NCI-H748 treated with DMSO at 0.1 percent for 48 hours (cell line): ENCODE results near the gene GTF3A.
"Not testable (repeated sequence)": the region's sequence is repeated elsewhere in the genome, so short reads cannot be mapped to it uniquely, and the experiment has no call there.

ENCODE experiments used
- DNase-seq: peaks from one replicate; lab custom pipeline; 2025; lab: John Stamatoyannopoulos, UW

Gene GTF3A

DNA sequence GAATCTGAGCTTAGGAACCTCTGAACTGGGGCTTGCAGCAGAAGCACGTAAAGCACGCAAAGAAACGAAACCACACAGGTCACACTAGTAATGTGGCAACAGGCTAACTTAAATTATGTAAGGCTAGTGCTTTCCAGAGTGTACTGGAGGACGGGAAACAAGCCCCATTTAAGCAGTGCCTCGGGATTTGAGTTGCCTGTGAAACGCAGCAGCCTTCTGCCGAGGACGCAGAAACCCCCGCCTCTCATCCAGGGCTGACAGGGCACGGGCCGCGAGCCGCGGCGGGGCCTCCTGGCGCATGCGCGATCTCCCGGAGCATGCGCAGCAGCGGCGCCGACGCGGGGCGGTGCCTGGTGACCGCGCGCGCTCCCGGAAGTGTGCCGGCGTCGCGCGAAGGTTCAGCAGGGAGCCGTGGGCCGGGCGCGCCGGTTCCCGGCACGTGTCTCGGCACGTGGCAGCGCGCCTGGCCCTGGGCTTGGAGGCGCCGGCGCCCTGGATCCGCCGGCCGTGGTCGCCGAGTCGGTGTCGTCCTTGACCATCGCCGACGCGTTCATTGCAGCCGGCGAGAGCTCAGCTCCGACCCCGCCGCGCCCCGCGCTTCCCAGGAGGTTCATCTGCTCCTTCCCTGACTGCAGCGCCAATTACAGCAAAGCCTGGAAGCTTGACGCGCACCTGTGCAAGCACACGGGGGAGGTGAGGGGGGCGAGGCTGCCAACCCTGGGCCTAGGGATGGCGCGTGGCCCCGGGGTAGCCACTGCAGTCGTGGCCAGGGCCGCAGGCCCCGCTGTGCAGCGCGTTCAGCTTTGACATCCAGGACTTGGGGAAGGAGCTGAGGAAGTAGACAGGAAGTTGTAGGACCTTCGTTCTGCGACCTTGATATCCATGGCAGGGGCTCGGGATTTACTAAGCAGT, at the start of gene GTF3A:
GTF3A (plus strand) TSS at position 374 of the 912 bp plus-strand sequence.
- DNase-seq, result peak; percentile 93

DNA sequence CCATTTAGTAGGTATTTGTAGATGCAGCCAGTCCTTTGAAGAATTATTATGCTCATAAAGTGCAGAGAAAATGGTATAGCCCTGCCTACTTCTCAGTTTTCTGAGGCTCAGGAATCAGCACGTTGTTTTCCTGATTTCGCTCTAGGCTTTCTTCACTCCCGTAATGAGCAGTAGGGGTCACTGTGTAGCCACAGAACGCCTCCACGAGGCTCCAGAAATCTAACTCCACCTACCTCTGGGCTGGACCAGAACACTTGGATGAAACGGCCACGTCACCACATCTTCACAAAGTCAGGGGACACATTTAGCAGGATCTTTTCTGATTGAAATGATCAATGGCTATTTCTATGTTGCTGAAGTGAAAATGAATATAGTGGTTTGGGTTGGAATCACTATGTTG, 49.8 kb upstream of the GTF3A start:
- DNase-seq, result peak; percentile 87

- DNase-seq, result peak; percentile 74
Observed at GRCh38 chr13:27375686-27376326, 48.6 kb upstream of the GTF3A start.

DNA sequence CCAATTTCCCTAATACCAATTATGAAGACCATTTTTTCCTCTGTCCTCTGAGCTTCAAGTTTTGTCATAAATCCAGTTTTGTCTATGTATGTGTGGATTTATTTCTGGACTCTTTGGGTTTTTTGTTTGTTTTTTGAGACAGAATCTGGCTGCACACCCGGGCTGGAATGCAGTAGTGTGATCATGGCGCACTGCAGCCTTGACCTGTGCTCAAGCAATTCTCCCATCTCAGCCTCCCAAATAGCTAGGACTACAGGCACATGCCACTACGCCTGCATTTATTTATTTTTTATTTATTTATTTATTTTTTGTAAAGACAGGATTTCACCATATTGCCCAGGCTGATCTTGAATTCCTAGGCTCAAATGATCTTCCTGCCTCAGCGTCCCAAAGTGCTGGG, 45.3 kb upstream of the GTF3A start:
- no peak for DNase-seq

DNA sequence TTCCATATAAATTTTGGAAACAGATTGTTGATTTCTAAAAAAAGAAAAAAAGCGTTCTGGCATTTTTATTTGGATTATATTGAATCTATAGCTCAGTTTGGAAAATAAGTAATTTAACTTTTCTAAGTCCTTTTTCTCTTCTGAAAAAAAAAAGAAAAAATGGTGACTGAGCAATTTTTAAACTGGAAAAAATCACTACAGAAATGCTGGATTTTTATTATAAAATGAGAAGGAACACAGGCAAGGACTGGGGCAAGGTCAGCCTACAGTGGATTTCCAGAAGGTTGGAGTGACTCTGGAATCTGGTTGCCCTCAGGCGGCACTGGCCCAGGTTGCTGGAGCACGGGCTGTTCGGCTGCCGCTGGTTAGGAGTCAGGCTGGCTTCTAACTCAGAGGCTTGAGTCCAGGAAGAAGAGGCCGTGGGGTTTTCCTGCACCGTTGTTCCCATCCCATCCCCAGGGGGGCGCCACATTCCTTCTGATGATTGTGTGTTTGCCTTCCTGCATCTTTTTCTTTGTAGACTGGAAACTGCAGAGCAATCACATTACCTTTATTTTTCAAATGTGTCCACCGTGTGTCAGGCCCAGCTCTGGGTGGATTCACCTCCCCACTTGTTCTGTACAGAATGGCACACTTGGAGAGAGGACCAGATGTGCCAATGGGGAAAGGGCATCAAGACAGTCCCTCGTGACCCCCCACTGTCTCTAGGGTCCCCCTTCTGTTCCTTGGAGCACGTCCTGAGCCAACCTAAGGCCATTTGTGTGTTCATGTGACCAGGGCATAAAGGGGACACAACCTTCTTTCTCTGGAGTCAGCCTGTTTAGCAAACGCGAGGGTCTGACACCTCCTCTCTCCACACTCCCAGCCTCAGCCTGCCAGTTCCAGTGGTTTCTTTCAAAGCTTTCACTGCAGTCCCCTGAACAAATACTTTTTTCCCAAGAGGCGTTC, 44.5 kb upstream of the GTF3A start:
- peak; percentile 97 for DNase-seq

DNA sequence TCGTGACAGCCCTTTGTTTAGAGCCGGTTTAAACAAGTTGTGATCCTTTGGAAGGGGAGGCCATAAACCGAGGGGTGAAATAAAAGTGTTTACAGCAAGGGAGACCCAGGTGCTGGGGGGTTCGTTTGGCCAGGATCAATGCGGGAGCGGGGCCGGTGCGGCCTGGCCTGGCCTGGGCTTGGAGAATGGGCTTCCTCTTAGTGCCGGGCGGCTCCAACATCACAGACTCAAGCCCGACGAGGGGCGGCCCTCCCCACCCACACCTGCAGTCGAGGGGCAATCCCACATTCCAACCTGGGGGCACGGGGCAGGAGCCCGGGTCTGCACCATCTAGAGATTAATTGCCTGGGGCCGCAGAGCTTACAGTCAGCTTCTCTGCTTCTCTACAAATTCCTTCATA, 42.8 kb upstream of the GTF3A start:
- DNase-seq, result no peak

DNA sequence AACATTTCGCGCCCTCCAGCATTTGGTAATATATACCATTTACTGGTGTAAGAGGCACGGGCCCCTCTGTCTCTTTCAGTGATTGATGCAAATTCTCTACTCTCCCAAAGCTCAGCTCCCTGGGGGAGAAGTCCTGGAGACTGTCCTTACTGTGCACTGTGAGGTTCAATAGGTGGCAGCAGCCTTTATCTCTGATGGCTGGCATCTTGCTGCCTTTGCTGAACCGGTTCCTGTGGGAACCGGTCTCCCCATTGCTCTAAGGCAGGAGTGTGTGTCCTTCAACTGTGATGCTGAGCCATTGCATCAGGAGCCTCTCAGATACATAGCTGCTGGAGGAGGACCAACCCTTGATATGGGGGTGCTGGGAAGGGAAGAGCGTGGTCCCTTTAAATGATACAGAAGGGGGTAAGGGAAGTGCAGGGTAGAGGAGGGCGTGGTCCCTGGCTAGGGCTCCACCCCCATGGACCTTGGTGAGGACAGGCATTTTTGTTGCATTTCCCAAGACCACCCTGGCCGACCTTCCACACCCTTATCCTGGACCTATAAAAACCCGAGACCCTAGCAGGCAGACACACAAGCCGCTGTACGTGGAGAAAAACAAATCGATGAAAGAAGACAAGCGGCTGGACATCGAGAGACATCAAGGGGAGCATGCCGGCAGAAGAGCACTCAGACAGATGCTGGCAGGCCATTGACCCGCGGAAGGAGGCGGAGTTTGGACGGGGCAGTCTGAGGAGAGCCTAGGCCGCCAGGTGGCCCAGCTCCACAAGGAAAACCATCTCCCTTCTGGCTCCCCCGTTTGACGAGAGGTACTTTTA, 41.1 kb upstream of the GTF3A start:
- DNase-seq, result no peak

DNA sequence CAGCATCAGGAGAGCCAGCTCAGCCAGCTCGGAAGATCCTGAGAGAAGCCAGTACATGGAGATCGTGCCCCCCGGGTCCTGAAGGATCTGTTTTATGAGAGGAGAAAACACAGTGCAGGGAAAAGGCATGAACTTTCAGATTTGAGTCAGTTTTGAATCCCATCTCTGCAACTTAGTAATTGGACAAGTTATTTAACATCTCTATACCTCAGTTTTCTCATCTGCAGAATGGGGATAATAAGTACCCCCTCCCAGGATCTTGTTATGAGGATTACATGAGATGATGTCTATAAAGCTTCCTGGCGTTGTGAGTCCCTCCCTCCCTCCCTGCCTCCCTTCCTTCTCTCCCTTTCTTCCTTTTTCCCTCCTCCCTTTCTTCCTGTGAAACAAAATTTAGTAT, 40.1 kb upstream of the GTF3A start:
- no peak for DNase-seq

DNA sequence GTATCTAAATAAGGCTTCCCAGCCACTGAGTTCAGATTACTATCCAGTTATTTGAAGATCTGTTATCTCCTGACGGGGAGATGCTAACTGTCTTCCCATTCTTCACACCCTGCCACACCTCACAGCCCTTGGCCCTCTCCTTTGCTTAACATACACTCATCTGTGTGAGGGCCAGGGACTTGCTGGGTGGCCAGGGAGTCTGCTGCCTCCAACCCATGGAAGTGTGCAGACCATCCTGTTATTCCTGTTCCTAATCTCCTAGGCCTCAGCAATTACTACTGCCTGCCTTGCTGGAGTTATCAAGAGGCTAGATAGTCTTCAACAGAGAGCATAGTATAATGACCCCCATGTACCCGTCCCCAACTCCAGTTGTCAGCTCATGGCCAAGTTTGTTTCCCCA, 36.2 kb upstream of the GTF3A start:
- DNase-seq, result no peak

DNA sequence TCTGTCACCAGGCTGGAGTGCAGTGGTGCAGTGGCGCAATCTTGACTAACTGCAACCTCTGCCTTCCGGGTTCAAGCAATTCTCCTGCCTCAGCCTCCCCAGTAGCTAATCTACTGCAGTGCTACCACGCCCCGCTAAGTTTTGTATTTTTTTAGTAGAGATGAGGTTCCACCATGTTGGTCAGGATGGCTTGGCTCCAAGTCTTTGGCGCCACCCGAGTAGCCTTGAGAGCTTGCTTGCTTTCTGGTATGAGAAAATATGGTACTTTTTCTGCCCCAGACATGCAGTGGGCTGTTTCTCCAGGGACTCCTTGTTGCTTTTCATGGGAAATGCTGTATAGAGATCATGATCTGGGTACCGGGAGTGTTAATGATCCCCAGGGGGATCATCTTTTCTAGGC, 34.5 kb upstream of the GTF3A start:
- DNase-seq, result no peak

GRCh38 chr13:27391471-27391870, 32.9 kb upstream of the GTF3A start:
- no peak for DNase-seq

DNA sequence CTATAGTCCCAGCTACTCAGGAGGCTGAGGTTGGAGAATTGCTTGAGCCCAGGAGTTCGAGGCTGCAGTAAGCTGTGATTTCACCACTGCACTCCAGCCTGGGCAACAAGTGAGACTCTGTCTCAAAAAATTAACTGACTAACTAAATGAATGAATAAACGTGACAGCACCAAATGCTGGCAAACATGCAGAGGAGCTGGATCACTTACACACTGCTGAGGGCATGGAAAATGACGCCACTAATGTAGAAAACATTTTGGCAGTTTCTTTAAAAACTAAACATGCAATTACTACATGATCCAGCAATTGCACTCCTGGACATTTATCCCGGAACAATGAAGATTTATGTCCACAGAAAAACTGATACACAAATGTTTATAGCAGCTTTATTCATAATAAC, 31.3 kb upstream of the GTF3A start:
- DNase-seq, result no peak

GRCh38 chr13:27395007-27395510, 29.4 kb upstream of the GTF3A start:
- DNase-seq, result no peak

DNA sequence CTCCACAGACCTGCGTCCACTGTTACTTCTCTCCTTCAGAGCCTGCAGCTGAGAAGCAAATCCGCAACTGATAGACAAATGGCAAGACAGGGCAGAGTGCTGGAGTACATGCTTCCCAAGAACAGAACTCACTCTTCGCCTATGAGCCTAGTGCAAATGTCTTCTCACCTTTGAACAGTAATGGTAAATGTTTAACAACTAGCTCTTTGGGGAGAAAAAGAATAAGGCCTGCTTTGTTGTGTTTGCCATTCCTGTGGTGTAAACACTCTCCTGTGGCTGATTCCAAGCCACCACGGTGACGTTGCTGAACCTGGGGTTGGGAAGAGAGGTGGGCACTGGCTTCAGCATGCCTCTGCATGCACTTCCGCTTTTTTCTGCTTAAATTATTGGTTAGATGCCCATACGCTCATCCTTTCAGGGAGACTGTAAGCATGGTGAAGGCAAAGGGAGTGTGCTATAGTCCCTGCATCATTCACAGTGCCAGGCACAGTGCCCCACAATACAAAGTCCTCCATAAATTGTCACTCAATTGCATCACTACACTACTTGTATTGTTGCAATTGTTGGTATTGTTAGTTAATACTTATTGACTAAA, 28.1 kb upstream of the GTF3A start:
- DNase-seq, result no peak

DNA sequence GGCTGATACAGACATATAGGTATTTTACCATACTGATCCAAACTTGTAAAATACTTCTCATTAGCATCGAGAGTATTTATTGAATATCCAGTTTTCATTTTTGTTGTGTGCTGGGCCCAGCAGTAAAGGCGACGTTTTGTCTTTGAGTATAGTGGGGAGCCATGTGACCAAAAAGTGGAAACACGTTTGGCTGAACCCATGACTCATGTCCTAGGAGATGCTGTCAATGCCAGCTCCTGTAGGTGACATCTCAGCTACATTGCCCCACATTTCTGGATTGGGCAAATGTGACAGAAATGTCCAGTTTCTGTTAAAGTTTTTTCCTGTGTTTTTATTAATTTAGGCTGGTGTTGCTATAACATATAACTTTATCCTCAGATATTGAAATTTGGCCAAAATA, 26.1 kb upstream of the GTF3A start:
- no peak for DNase-seq

GRCh38 chr13:27400405-27400804, 24.0 kb upstream of the GTF3A start:
- not testable (repeated sequence) for DNase-seq

- DNase-seq, result no peak
Observed at GRCh38 chr13:27401210-27401609, 23.2 kb upstream of the GTF3A start.

DNA sequence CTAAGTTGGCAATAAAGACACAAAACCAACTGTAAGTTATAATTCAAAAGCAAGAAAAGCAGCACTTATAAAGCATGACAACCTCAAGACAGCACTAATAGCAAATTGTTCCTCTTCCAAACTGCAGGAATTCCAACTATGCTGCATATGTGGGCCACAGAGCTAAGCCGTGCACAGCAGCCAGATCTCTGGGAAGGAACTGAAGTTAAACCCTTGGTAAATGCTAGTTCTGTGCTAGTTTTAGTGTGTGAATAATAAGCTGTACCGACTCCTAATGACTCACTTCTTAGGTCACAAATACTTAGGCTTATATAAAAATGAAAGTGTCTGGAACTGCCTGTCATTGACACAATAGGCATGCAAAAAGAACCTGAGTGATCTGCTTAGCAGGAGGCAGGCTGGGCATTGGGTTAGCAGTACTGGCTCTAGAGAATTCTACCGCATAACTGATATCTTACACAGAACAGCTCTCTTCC, 21.2 kb upstream of the GTF3A start:
- no peak for DNase-seq

GRCh38 chr13:27403727-27404385, 20.6 kb upstream of the GTF3A start:
- no peak for DNase-seq

- DNase-seq, result no peak
Observed at GRCh38 chr13:27404680-27405079, 19.7 kb upstream of the GTF3A start.
